ENCODE results near the gene EFHC1.

DNA sequence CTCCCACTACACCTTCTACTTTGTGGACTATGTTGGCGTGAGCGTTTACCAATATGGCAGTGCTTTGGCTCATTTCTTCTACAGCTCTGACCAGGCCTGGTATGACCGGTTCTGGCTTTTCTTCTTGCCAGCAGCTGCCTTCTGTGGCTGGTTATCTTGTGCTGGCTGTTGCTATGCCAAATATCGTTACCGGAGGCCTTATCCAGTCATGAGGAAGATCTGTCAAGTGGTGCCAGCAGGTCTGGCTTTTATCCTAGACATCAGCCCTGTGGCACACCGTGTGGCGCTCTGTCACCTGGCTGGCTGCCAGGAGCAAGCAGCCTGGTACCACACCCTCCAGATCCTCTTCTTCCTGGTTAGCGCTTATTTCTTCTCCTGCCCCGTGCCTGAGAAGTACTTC lies 16.5 kb upstream of the EFHC1 start:
- TF ChIP-seq, protein P1, sequence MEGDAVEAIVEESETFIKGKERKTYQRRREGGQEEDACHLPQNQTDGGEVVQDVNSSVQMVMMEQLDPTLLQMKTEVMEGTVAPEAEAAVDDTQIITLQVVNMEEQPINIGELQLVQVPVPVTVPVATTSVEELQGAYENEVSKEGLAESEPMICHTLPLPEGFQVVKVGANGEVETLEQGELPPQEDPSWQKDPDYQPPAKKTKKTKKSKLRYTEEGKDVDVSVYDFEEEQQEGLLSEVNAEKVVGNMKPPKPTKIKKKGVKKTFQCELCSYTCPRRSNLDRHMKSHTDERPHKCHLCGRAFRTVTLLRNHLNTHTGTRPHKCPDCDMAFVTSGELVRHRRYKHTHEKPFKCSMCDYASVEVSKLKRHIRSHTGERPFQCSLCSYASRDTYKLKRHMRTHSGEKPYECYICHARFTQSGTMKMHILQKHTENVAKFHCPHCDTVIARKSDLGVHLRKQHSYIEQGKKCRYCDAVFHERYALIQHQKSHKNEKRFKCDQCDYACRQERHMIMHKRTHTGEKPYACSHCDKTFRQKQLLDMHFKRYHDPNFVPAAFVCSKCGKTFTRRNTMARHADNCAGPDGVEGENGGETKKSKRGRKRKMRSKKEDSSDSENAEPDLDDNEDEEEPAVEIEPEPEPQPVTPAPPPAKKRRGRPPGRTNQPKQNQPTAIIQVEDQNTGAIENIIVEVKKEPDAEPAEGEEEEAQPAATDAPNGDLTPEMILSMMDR (IDR thresholded peaks at IDR 0.05), result no peak
- TF ChIP-seq POLR2A (IDR thresholded peaks at IDR 0.05) (no peak), EP300 (IDR thresholded peaks at IDR 0.05) (no peak)
